Esophagus squamous epithelium (tissue), 5 donors: ENCODE measurements around the gene AGBL1. TPM values are rescaled to one million over a fixed set of nuclear protein-coding genes. Genes with fewer than 3 reads are reported as not detected.

Experiments
- DNase-seq: peaks from one replicate; lab custom pipeline; 2025; lab: John Stamatoyannopoulos, UW
- H3K27ac ChIP-seq, 4 donors: fragments of 200-600 bp; sonication (generic); one replicate each; pipeline ENCODE4 v1.5.1; 2016 to 2019; ENCODE audit warnings: mild to moderate bottlenecking in 1 of 4
- H3K27me3 ChIP-seq, 4 donors: fragments of 200-600 bp; sonication (generic); 1 replicate in 3 of 4; 2 replicates in 1 of 4; pipeline versions ENCODE4 v1.5.1 to v1.6.0; 2017 to 2021; ENCODE audit warnings: antibody characterized with exemption in 1 of 4
- H3K36me3 ChIP-seq, 3 donors: fragments of 200-600 bp; sonication (generic); one replicate each; pipeline ENCODE4 v1.5.1; 2016 to 2019
- H3K4me1 ChIP-seq, 3 donors: fragments of 200-600 bp; sonication (generic); one replicate each; pipeline ENCODE4 v1.5.1; 2017 to 2019
- H3K4me3 ChIP-seq, 4 donors: fragments of 200-600 bp; sonication (generic); 1 replicate in 3 of 4; 2 replicates in 1 of 4; pipeline ENCODE4 v1.5.1; 2016 to 2019; ENCODE audit warnings: mild to moderate bottlenecking in 2 of 4, moderate library complexity in 1 of 4
- H3K9me3 ChIP-seq, 3 donors: fragments of 200-600 bp; sonication (generic); one replicate each; pipeline ENCODE4 v1.5.1; 2016 to 2019
- CTCF ChIP-seq, 6 experiments: fragments of 450-650 bp in 4 of 6; fragments of 200-600 bp in 2 of 6; sonication (generic) in 2 of 6; IDR thresholded peaks; one replicate each; pipeline ENCODE4 v1.5.1; 2016 to 2019; ENCODE audit warnings: antibody characterized with exemption in 6 of 6, mild to moderate bottlenecking in 4 of 6, moderate library complexity in 4 of 6
- POLR2A ChIP-seq, 4 donors: fragments of 450-650 bp; IDR thresholded peaks; one replicate each; pipeline ENCODE4 v1.6.1; 2017; ENCODE audit warnings: antibody characterized with exemption in 4 of 4, mild to moderate bottlenecking in 4 of 4, moderate library complexity in 3 of 4
- WGBS, 2 donors: methylation state at CpG; one replicate each; pipeline ENCODE4 v1.1.5; 2018; 5-methylcytosine and 5-hydroxymethylcytosine counted together
- intact Hi-C: fragments of 100-400 bp; cut with DNase I; formaldehyde crosslinking; loops from one replicate; pipeline ENCODE4 v1.15.0; 2022
- total RNA-seq, 4 donors: library from RNA; depleted of rRNA; stranded (reverse); fragments of >200 nt; gene quantifications; one replicate each; pipeline ENCODE4 v1.1.0, GENCODE V29; 2016
- donor health status: DM: yes; HTN: yes; CAD: no.

The AGBL1 gene
- total RNA-seq, 4 donors from 2014 or later = 0.11 to 0.21 (median 0.19) TPM; not detected in 1

- H3K27me3 ChIP-seq = peaks cover 0 to 4% (median 0%) of the 10 kb centered on the region in 4 donors
- no peak for TF ChIP-seq POLR2A (IDR thresholded peaks at IDR 0.05)
- no peak for TF ChIP-seq CTCF (IDR thresholded peaks at IDR 0.05)
- H3K9me3 ChIP-seq = no peaks in the 10 kb centered on the region
- no peak overlapping the region for H3K4me3 ChIP-seq
- intact Hi-C loops = no loop called here
- WGBS, 2 donors = 54 to 71% methylated on average over 2 of the region's 2 CpGs
- no peak overlapping the region for H3K27ac ChIP-seq
- no peaks in the 10 kb centered on the region for H3K36me3 ChIP-seq
- no peak for DNase-seq
- no peaks in the 10 kb centered on the region for H3K4me1 ChIP-seq
Observed at GRCh38 chr15:86263230-86263629, 183.6 kb downstream of the AGBL1 start.

DNA sequence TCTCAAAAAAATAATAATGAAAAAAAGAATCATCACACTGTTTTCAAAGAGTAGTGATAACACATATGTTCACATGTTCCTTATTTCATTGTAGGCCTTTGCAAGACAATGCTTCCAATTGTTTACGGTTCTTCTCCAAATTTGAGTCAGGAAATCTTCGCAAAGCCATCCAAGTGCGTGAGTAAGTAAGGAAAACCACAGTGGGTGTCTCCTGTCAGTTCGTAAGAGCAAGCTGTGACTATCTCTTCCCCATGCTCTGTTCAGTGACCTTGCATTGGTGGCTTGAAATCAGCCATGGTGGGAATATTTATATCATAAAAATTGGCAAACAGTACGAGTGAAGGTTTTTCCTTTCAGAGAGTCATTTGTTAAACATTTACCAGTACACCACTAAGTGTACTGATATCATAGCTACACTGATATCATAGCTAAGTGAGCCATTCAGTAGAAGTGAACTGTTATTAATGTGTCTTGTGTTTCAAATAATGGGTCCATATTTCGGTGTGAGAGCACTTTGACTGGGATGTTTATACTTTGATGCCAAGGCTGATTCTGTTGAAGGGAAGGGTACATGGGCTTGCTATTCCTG is 187.3 kb downstream of the AGBL1 start:
- H3K9me3 ChIP-seq = no peaks in the 10 kb centered on the region

DNA sequence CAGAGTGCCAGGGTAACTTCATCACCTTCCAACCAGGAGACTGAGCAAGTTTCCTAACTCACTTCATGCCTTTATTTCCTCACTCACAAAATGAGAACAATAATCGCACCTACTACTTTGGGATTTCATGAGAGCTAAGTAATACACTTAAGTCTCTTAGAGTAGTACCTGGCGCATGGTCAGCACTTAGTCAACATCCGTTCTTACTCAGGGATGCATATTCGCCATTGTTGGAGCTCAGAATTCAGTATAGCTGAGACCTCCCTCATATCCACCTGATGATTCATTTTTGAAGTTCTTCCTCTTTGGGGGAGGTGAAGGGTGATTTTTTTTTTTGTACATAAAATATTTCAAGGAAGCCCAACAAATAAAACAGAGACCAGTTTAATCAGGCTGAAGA is 188.2 kb downstream of the AGBL1 start:
- Histone ChIP-seq H3K27ac (no peak overlapping the region), H3K4me3 (no peak overlapping the region), H3K4me1 (no peaks in the 10 kb centered on the region), H3K27me3 (peaks cover 0 to 4% (median 0%) of the 10 kb centered on the region in 4 donors), H3K9me3 (no peaks in the 10 kb centered on the region), H3K36me3 (no peaks in the 10 kb centered on the region)
- intact Hi-C loops = no loop called here
- DNase-seq = no peak
- TF ChIP-seq CTCF (IDR thresholded peaks at IDR 0.05) (no peak), POLR2A (IDR thresholded peaks at IDR 0.05) (no peak)
- WGBS, 2 donors = 71 to 74% methylated on average over 4 of the region's 4 CpGs

More for the DNA sequence above, 187.3 kb downstream of the AGBL1 start:
- Histone ChIP-seq H3K36me3 (no peaks in the 10 kb centered on the region), H3K4me3 (no peak overlapping the region), H3K27me3 (peaks cover 0 to 4% (median 0%) of the 10 kb centered on the region in 4 donors), H3K27ac (no peak overlapping the region), H3K4me1 (no peaks in the 10 kb centered on the region)
- no peak for TF ChIP-seq POLR2A (IDR thresholded peaks at IDR 0.05)
- DNase-seq = no peak
- intact Hi-C loops = no loop called here
- WGBS, 2 donors = 77 to 78% methylated on average over 6 of the region's 6 CpGs

DNA sequence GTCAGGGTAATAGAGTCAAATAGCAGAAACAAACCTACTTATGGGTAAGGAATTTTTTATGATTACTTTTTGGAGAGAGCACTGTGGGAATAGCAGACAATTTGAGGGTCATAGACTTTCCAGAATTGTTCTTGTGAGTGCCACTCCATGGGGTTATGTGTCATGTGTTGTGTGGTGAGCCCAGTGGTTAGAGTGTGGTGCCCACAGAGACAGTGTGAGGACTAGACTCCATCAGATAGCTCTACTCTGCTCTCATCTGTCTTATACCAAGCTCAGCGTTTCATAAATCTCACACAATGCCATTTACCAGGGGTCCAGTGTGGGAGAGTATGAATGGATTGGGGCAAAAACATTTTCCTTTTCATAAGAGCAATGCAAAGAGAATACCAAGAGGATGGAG is 188.9 kb downstream of the AGBL1 start:
- no peaks in the 10 kb centered on the region for H3K4me1 ChIP-seq
- H3K36me3 ChIP-seq = no peaks in the 10 kb centered on the region
- H3K4me3 ChIP-seq = no peak overlapping the region
- intact Hi-C loops = no loop called here
- no peak for DNase-seq
- peaks cover 0 to 4% (median 0%) of the 10 kb centered on the region in 4 donors for H3K27me3 ChIP-seq
- TF ChIP-seq POLR2A (IDR thresholded peaks at IDR 0.05) = no peak
- TF ChIP-seq CTCF (IDR thresholded peaks at IDR 0.05) = no peak
- no peak overlapping the region for H3K27ac ChIP-seq
- no peaks in the 10 kb centered on the region for H3K9me3 ChIP-seq
- 78 to 100% methylated on average over 1 of the region's 1 CpG for WGBS, 2 donors

DNA sequence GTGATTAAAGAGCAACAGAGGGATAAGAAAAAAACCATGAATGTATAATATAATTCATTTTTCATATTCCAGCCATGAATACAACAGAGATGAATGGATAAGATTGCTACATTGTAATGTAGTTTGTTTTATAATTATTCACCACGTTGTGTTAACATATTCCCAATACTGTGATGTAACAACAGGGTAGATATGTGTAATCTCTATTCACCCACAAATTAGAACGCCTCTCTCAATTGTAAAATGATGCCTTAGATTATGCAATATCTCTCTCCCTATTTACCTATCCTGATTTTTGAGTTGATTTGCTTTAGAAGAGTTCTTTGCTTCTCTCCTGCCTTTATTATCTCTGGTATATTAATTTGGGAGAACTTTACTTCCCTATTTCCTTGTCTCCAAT is 193.6 kb downstream of the AGBL1 start:
- no peak for TF ChIP-seq CTCF (IDR thresholded peaks at IDR 0.05)
- TF ChIP-seq POLR2A (IDR thresholded peaks at IDR 0.05) = no peak
- Histone ChIP-seq H3K9me3 (no peaks in the 10 kb centered on the region), H3K36me3 (no peaks in the 10 kb centered on the region), H3K4me3 (no peak overlapping the region), H3K27me3 (no peaks in the 10 kb centered on the region), H3K27ac (no peak overlapping the region), H3K4me1 (no peaks in the 10 kb centered on the region)
- no peak for DNase-seq
- intact Hi-C loops = no loop called here
- WGBS, 2 donors = 45 to 55% methylated on average over 2 of the region's 2 CpGs
